Type B pancreatic cell (in vitro differentiated cells): ENCODE measurements around the gene MLH1. TPM values are rescaled to one million over a fixed set of nuclear protein-coding genes. Genes with fewer than 3 reads are reported as not detected.

Experiments used
- DNase-seq: peaks from one replicate; pipeline ENCODE4 v3.0.0; 2021; ENCODE audit warnings: mixed read lengths; ENCODE audit not compliant: unreplicated experiment; ENCODE audit errors: extremely low spot score
- H3K27ac Mint-ChIP-seq: 2 replicates; pipeline ENCODE4 v1.8.0; 2021; ENCODE audit warnings: mild to moderate bottlenecking, mixed read lengths
- H3K27me3 Mint-ChIP-seq: 2 replicates; pipeline ENCODE4 v1.8.0; 2021; ENCODE audit warnings: mixed read lengths
- H3K36me3 Mint-ChIP-seq: 2 replicates; pipeline ENCODE4 v1.8.0; 2021; ENCODE audit warnings: mixed read lengths
- H3K4me1 Mint-ChIP-seq: one replicate; pipeline ENCODE4 v1.8.0; 2021; ENCODE audit warnings: mixed read lengths; ENCODE audit not compliant: unreplicated experiment
- H3K4me3 Mint-ChIP-seq: 2 replicates; pipeline ENCODE4 v1.8.0; 2021; ENCODE audit warnings: mild to moderate bottlenecking, mixed read lengths
- H3K9me3 Mint-ChIP-seq: 2 replicates; pipeline ENCODE4 v1.8.0; 2021; ENCODE audit warnings: mixed read lengths
- total RNA-seq: library from RNA; stranded (reverse); gene quantifications from 2 replicates; pipeline ENCODE4 v1.2.1, GENCODE V29; 2021; ENCODE audit warnings: low replicate concordance
- TF ChIP-seq, protein P1 (sequence below): fragments of 200-600 bp; sonication (generic); conservative IDR thresholded peaks from 2 replicates; pipeline ENCODE4 v1.5.0; 2021; ENCODE audit warnings: antibody characterized with exemption, mild to moderate bottlenecking

MLH1 gene
- total RNA-seq, 1 donor from 2014 or later, result 41.0 TPM

DNA sequence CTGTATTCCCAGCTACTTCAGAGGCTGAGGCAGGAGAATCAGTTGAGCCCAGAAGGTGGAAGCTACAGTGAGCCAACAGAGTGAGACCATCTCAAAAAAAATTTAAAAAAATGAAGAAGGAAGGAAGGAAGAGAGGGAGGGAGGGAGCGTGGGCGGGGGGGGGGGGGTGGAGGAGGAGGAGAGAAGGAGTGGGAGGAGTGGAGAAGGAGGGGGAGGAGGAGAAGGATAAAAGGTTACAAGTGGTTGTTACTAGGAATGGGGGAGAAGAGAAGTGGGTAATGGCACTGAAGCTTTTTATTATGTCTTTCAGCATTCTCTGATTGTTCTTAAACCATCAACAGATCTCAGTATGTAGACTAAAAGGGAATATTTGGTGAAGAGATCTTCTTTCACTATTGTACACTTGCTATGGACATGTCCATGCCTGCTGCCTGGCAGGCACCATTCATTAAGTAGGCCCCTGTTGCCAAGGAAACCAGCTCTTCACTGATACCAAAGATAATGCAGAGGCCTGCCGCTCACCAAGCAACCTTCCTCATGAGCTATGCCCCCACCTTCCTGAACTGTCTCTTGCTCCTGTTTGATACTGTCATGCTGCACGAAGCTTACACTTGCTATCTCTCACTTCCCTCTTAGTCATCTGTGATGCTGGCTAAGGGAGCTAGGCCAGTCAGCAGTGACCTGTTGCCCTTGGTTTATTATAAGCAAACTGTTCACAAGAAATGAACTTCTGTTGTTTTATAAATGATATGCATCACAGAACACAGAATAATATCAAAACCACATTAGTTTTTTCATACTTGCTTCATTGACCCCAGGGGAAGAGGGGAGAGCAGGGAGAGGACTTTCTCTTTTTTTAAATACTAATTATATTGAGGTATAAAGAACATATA is 23.5 kb upstream of the MLH1 start:
- DNase-seq, result no peak
- Mint-ChIP-seq H3K27ac (peak overlapping the region; percentile 89), H3K36me3 (no peaks in the 10 kb centered on the region), H3K4me3 (peak overlapping the region; percentile 69), H3K27me3 (no peaks in the 10 kb centered on the region), H3K9me3 (no peaks in the 10 kb centered on the region), H3K4me1 (peaks cover 15% of the 10 kb centered on the region)
- TF ChIP-seq, protein P1, sequence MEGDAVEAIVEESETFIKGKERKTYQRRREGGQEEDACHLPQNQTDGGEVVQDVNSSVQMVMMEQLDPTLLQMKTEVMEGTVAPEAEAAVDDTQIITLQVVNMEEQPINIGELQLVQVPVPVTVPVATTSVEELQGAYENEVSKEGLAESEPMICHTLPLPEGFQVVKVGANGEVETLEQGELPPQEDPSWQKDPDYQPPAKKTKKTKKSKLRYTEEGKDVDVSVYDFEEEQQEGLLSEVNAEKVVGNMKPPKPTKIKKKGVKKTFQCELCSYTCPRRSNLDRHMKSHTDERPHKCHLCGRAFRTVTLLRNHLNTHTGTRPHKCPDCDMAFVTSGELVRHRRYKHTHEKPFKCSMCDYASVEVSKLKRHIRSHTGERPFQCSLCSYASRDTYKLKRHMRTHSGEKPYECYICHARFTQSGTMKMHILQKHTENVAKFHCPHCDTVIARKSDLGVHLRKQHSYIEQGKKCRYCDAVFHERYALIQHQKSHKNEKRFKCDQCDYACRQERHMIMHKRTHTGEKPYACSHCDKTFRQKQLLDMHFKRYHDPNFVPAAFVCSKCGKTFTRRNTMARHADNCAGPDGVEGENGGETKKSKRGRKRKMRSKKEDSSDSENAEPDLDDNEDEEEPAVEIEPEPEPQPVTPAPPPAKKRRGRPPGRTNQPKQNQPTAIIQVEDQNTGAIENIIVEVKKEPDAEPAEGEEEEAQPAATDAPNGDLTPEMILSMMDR, result no peak

DNA sequence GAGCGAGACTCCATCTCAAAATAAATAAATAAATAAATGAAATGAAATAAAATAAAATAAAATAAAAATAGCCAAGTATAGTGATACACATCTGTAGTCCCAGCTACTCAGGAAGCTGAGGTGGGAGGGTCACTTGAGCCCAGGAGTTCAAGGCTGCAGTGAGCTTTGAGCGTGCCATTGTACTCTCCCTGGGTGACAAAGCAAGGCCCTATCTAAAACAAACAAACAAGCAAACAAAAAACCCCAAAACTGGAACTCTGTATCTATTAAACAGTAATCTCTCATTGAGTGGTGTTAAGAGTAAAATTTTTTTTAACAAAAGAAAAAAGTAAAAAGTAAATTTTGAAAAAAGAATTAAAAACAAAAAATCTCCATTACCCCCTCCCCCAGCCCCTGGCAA is 21.2 kb upstream of the MLH1 start:
- TF ChIP-seq, protein P1, result no peak
- DNase-seq, result no peak
- Mint-ChIP-seq H3K4me1 (peaks cover 6% of the 10 kb centered on the region), H3K27me3 (no peaks in the 10 kb centered on the region), H3K9me3 (no peaks in the 10 kb centered on the region), H3K27ac (no peak overlapping the region), H3K36me3 (no peaks in the 10 kb centered on the region), H3K4me3 (no peak overlapping the region)

DNA sequence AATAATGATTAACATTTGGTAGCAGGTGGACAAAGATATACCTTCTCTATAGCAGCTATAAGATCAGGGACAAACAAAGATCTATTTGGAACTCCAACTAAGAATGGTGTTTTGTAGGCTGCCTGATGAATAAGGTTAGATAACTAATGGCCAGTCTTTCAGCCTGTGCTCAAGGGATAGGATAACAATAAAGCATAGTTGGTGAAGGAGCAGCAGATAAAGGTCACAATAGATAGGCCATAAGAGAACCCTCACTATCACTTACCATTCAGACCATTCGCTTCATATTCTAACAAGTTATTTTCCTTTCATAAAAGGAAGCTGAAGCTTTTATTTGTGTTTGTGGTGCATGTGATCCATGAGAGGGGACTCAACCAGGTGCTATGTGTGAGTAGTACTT is 20.2 kb upstream of the MLH1 start:
- H3K4me3 Mint-ChIP-seq, result no peak overlapping the region
- DNase-seq, result no peak
- no peaks in the 10 kb centered on the region for H3K9me3 Mint-ChIP-seq
- H3K27ac Mint-ChIP-seq, result no peak overlapping the region
- peaks cover 6% of the 10 kb centered on the region for H3K4me1 Mint-ChIP-seq
- TF ChIP-seq, protein P1, result no peak
- H3K27me3 Mint-ChIP-seq, result no peaks in the 10 kb centered on the region
- no peaks in the 10 kb centered on the region for H3K36me3 Mint-ChIP-seq

DNA sequence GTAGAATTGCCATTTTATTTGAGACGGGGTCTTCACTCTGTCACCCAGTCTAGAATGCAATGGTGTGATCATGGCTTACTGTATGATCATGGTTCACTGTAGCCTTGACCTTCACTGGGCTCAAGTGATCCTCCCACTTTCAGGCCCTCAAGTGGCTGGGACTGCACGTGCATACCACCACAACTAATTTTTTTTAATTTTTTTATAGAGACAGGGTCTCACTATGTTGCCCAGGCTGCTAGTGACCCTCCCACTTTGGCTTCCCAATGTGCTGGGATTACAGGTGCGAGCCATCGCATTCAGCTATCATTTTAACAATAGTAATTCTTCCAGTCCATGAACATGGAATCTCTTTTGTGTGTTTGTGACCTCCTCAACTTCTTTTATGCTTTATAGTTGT is 12.3 kb upstream of the MLH1 start:
- DNase-seq, result no peak
- no peak overlapping the region for H3K4me3 Mint-ChIP-seq
- H3K27ac Mint-ChIP-seq, result no peak overlapping the region
- H3K9me3 Mint-ChIP-seq, result peaks cover 8% of the 10 kb centered on the region
- no peaks in the 10 kb centered on the region for H3K4me1 Mint-ChIP-seq
- TF ChIP-seq, protein P1, result no peak
- no peaks in the 10 kb centered on the region for H3K27me3 Mint-ChIP-seq
- H3K36me3 Mint-ChIP-seq, result peaks cover 28% of the 10 kb centered on the region

DNA sequence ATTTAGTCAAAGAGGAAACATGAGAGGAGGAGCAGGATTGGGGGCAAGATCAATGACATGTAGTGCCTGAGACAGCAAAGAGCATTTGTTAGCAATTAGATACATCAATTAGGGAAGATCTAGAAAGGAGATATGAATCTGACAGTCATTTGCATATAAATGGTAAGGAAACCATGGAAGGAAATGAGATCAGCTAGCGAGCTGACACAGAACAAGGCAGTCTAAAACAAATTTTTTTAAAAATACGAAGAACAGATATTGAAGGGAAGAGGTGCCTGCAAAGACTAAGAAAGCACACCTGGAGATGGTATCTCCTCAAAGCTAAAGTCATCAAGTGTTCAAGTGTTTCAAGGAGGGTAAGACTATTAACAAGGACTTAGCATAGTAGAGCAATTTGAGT is 5.0 kb upstream of the MLH1 start:
- H3K27me3 Mint-ChIP-seq, result no peaks in the 10 kb centered on the region
- no peak for DNase-seq
- peaks cover 38% of the 10 kb centered on the region for H3K36me3 Mint-ChIP-seq
- peak overlapping the region; percentile 27 for H3K4me3 Mint-ChIP-seq
- H3K9me3 Mint-ChIP-seq, result no peaks in the 10 kb centered on the region
- H3K4me1 Mint-ChIP-seq, result peaks cover 18% of the 10 kb centered on the region
- TF ChIP-seq, protein P1, result no peak
- peak overlapping the region; percentile 1 for H3K27ac Mint-ChIP-seq
